HepG2 (cell line): ENCODE measurements around the gene ARG2. TPM values are rescaled to one million over a fixed set of nuclear protein-coding genes. Genes with fewer than 3 reads are reported as not detected.

Experiments used
- ATAC-seq: fragments of 200-7000 bp; cut with Tn5 transposase; 3 replicates; pipeline ENCODE4 v1.9.1; 2020; ENCODE audit warnings: mild to moderate bottlenecking, moderate library complexity
- BruUV-seq: library from RNA; stranded (reverse); fragments of 400-500 nt; replicated peaks from 2 replicates; lab custom pipeline; 2021; lab: Mats Ljungman, UMichigan
- CTCF ChIA-PET: fragments of 300-600 bp; formaldehyde crosslinking; extraction: SDS; loops from one replicate; lab custom pipeline; 2021; ENCODE audit warnings: low total read pairs, inconsistent platforms, low intra/inter-chr PET ratio; lab: Yijun Ruan, JAX
- POLR2A ChIA-PET: fragments of 350-600 bp; sonication (Branson Sonifier 250); formaldehyde crosslinking; loops from one replicate; lab custom pipeline; 2020; ENCODE audit warnings: antibody characterized with exemption, inconsistent platforms; lab: Yijun Ruan, JAX
- DNase-seq: peaks from one replicate; pipeline ENCODE4 v3.0.0-alpha.2; 2015; ENCODE audit warnings: low spot score
- FAIRE-seq: peaks from 3 replicates; lab custom pipeline; 2011; peaks lifted over from hg19 to GRCh38; lab: Jason Lieb, UNC
- H2AFZ ChIP-seq: one replicate; pipeline ENCODE4 v1.6.1; 2011; ENCODE audit warnings: low read length, inconsistent platforms
- H3K27ac ChIP-seq: fragments of 300-600 bp; 3 replicates; pipeline ENCODE4 v1.8.0; 2011; ENCODE audit warnings: mixed run types, mild to moderate bottlenecking, mixed read lengths, low read length, inconsistent platforms; ENCODE audit not compliant: insufficient read depth; ENCODE audit errors: extremely low read length
- H3K27me3 ChIP-seq, 2 experiments: fragments of 200-600 bp in 1 of 2; 2 replicates in 1 of 2; 3 replicates in 1 of 2; pipeline versions ENCODE4 v1.6.0 to v1.8.0; 2011; ENCODE audit warnings: low read length in 2 of 2, mild to moderate bottlenecking in 2 of 2, moderate library complexity in 2 of 2, inconsistent platforms in 1 of 2; ENCODE audit not compliant: insufficient read depth in 2 of 2, control insufficient read depth in 1 of 2
- H3K36me3 ChIP-seq, 2 experiments: fragments of 200-600 bp in 1 of 2; replicated peaks in 1 of 2; 2 replicates in 1 of 2; 3 replicates in 1 of 2; pipeline versions ENCODE4 v1.5.1 to v1.8.0; 2011; ENCODE audit warnings: low read length in 2 of 2, inconsistent platforms in 1 of 2; ENCODE audit not compliant: insufficient read depth in 2 of 2, control insufficient read depth in 1 of 2
- H3K4me1 ChIP-seq: 2 replicates; pipeline ENCODE4 v1.5.1; 2012; ENCODE audit warnings: low read length, inconsistent platforms; ENCODE audit not compliant: insufficient read depth
- H3K4me2 ChIP-seq: 2 replicates; pipeline ENCODE4 v1.6.0; 2011; ENCODE audit warnings: low read depth, low read length, inconsistent platforms
- H3K4me3 ChIP-seq, 3 experiments: fragments of 200-600 bp in 1 of 3; sonication (generic), shearing (Covaris generic) in 1 of 3; replicated peaks in 1 of 3; 2 replicates each; pipeline ENCODE4 v1.5.1; 2011 to 2016; ENCODE audit warnings: low read length in 3 of 3, inconsistent platforms in 2 of 3, low read depth in 2 of 3, mild to moderate bottlenecking in 2 of 3, control low read depth in 1 of 3, mixed read lengths in 1 of 3; ENCODE audit not compliant: insufficient read depth in 1 of 3
- H3K79me2 ChIP-seq: one replicate; pipeline ENCODE4 v1.6.1; 2011; ENCODE audit warnings: low read length, inconsistent platforms; ENCODE audit not compliant: insufficient read depth
- H3K9ac ChIP-seq: 2 replicates; pipeline ENCODE4 v1.6.0; 2011; ENCODE audit warnings: mild to moderate bottlenecking, low read depth, low read length, inconsistent platforms; ENCODE audit not compliant: insufficient read depth
- H3K9me3 ChIP-seq: 2 replicates; pipeline ENCODE4 v1.5.1; 2012; ENCODE audit warnings: mild to moderate bottlenecking, low read length
- H4K20me1 ChIP-seq: 2 replicates; pipeline ENCODE4 v1.6.0; 2011; ENCODE audit warnings: inconsistent platforms, mild to moderate bottlenecking, low read length, moderate library complexity; ENCODE audit not compliant: insufficient read depth
- CEBPG ChIP-seq: IDR thresholded peaks from 2 replicates; pipeline ENCODE4 v1.6.1; 2016
- CTCF ChIP-seq: sonication (generic); formaldehyde crosslinking; IDR thresholded peaks from 2 replicates; pipeline ENCODE4 v1.5.0; 2020; ENCODE audit warnings: mild to moderate bottlenecking, missing genetic modification reagents, moderate library complexity
- IKZF5 ChIP-seq: IDR thresholded peaks from 2 replicates; pipeline ENCODE4 v1.6.1; 2018; ENCODE audit warnings: missing genetic modification reagents, mild to moderate bottlenecking, missing compliant biosample characterization
- RAD21 ChIP-seq: fragments of 450-650 bp; formaldehyde crosslinking; IDR thresholded peaks from 2 replicates; pipeline ENCODE4 v1.5.0; 2020; ENCODE audit warnings: mild to moderate bottlenecking
- SAP130 ChIP-seq: IDR thresholded peaks from 2 replicates; pipeline ENCODE4 v1.6.1; 2016; ENCODE audit warnings: low read depth
- SMC3 ChIP-seq: IDR thresholded peaks from 2 replicates; pipeline ENCODE4 v1.6.1; 2011; ENCODE audit warnings: low read length, improper control_type of control experiment
- SOX13 ChIP-seq, 3 experiments: fragments of 450-650 bp in 1 of 3; sonication (generic) in 1 of 3; formaldehyde crosslinking in 1 of 3; IDR thresholded peaks in 2 of 3; conservative IDR thresholded peaks in 1 of 3; 2 replicates each; pipeline versions ENCODE4 v1.5.0 to v1.6.1; 2016 to 2020; ENCODE audit warnings: antibody characterized with exemption in 1 of 3, mild to moderate bottlenecking in 1 of 3, missing compliant biosample characterization in 1 of 3, missing genetic modification reagents in 1 of 3, moderate library complexity in 1 of 3
- STAG1 ChIP-seq: sonication (generic); formaldehyde crosslinking; IDR thresholded peaks from 2 replicates; pipeline ENCODE4 v1.4.0; 2020; ENCODE audit warnings: missing genetic modification reagents
- TEAD3 ChIP-seq: optimal IDR thresholded peaks from 2 replicates; pipeline ENCODE3; 2016; ENCODE audit warnings: borderline replicate concordance
- TFAP4 ChIP-seq: sonication (generic); IDR thresholded peaks from 2 replicates; pipeline ENCODE4 v1.6.1; 2016; ENCODE audit warnings: low read depth, borderline replicate concordance
- ZBED4 ChIP-seq: sonication (generic); formaldehyde crosslinking; IDR thresholded peaks from 2 replicates; pipeline ENCODE4 v1.4.0; 2020; ENCODE audit warnings: missing genetic modification reagents, borderline replicate concordance
- ZNF121 ChIP-seq: sonication (generic); formaldehyde crosslinking; IDR thresholded peaks from 2 replicates; pipeline ENCODE4 v1.5.0; 2020; ENCODE audit warnings: mild to moderate bottlenecking, missing genetic modification reagents
- ZNF530 ChIP-seq: sonication (generic); formaldehyde crosslinking; IDR thresholded peaks from 2 replicates; pipeline ENCODE4 v1.5.0; 2020; ENCODE audit warnings: low read depth, mild to moderate bottlenecking, missing genetic modification reagents
- ZNF652 ChIP-seq: IDR thresholded peaks from 2 replicates; pipeline ENCODE4 v1.6.1; 2016; ENCODE audit warnings: low read depth, borderline replicate concordance
- WGBS: methylation state at CpG from one replicate; pipeline ENCODE4 v1.1.6; 2017; ENCODE audit warnings: low lambda C conversion rate; 5-methylcytosine and 5-hydroxymethylcytosine counted together
- in situ Hi-C: cut with HindIII; loops from 2 replicates; pipeline ENCODE4 v1.10.0; 2017; ENCODE audit warnings: low pct_unique_long_range_greater_than_20kb; ENCODE audit not compliant: extremely low pct_ligation_motif_present
- intact Hi-C: fragments of 100-400 bp; cut with micrococcal nuclease; formaldehyde crosslinking; loops from one replicate; pipeline ENCODE4 v1.10.0; 2022; ENCODE audit not compliant: unreplicated experiment
- polyA plus RNA-seq, 8 experiments: library from polyadenylated mRNA; depleted of rRNA in 3 of 8; stranded (reverse) in 7 of 8; unstranded in 1 of 8; fragments of >200 nt; fragmentation: Illumina TruSeq in 4 of 8; extraction: Trizol in 4 of 8; gene quantifications; 2 replicates each; pipeline versions ENCODE4 v1.2.1 to v1.2.3, GENCODE V29; 2011 to 2016; ENCODE audit warnings: low read depth in 4 of 8, missing spikeins in 1 of 8, mixed read lengths in 1 of 8; ENCODE audit not compliant: insufficient read depth in 1 of 8
- total RNA-seq, 5 experiments: library from RNA; depleted of rRNA; stranded (reverse); fragments of >200 nt; fragmentation: Illumina TruSeq; extraction: Trizol; gene quantifications; 2 replicates each; pipeline ENCODE4 v1.2.3, GENCODE V29; 2016; ENCODE audit warnings: low read depth in 1 of 5

ARG2 gene
- total and polyA plus RNA-seq, 2 of the 13 experiments (the other 11 are each of a cell fraction or from before 2014, with no cell fraction given) = 37.5 to 73.6 TPM

GRCh38 chr14:67666750-67667449 lies 47.2 kb downstream of the ARG2 start:
- H3K27me3 ChIP-seq = no peaks in the 10 kb centered on the region
- H3K4me1 ChIP-seq = no peaks in the 10 kb centered on the region
- H3K27ac ChIP-seq = no peak overlapping the region
- H3K9me3 ChIP-seq = no peaks in the 10 kb centered on the region
- H3K4me3 ChIP-seq = no peak overlapping the region
- in situ Hi-C loops = loop anchor here (5.0 to 10.0 kb wide), 3 partner anchors 35 to 82 kb away; partner anchors contain the start of genes ARG2 and RDH12
- TF ChIP-seq CEBPG (CRISPR knock-in tag) (0 out of 2 replicates have a peak, but pooled peaks have one; percentile 13), STAG1 (CRISPR knock-in tag) (peak; percentile 90), SAP130 (CRISPR knock-in tag) (peak; percentile 16; the same call in 1 of the 2 replicates), ZNF121 (CRISPR knock-in tag) (peak; percentile 86), TFAP4 (peak; percentile 67; the same call in 1 of the 2 replicates), RAD21 (CRISPR knock-in tag) (peak; percentile 80), ZNF652 (CRISPR knock-in tag) (peak; percentile 59; the same call in 1 of the 2 replicates), SOX13 (IDR thresholded peaks at IDR 0.05) (no peak), SOX13 (CRISPR knock-in tag; conservative IDR thresholded peaks at IDR 0.05 in 1 of 2, IDR thresholded peaks at IDR 0.05 in 1 of 2) (0 out of 4 replicates have a peak, but pooled peaks of 1 of the 2 experiments have one; percentile 20), SMC3 (peak; percentile 92), CTCF (CRISPR knock-in tag) (peak; percentile 83), ZNF530 (CRISPR knock-in tag) (no peak), IKZF5 (CRISPR knock-in tag) (no peak), ZBED4 (CRISPR knock-in tag) (no peak), TEAD3 (CRISPR knock-in tag) (peak; percentile 28)
- DNase-seq (peak; percentile 56), ATAC-seq (peak; percentile 90), FAIRE-seq (peak; percentile 93)
- no peak overlapping the region for H3K4me2 ChIP-seq
- intact Hi-C loops = loop anchor here (1.0 to 10.0 kb wide), 5 partner anchors 37 to 242 kb away; no protein-coding TSS in a partner anchor
- no peak overlapping the region for H2AFZ ChIP-seq
- H4K20me1 ChIP-seq = no peaks in the 10 kb centered on the region
- CTCF ChIA-PET = interaction anchor here (1.1 to 5.4 kb wide), 5 partner anchors 48 to 240 kb away, joined by 3 to 49 read pairs (median 11); partner anchors contain the start of genes ARG2 and PIGH
- POLR2A ChIA-PET = interaction anchor here (0.9 to 1.2 kb wide), 6 partner anchors 12 to 133 kb away, joined by 3 to 7 read pairs (median 3); partner anchors contain the start of genes ARG2, PIGH and PLEKHH1
- H3K79me2 ChIP-seq = peaks cover 36% of the 10 kb centered on the region
- H3K9ac ChIP-seq = no peak overlapping the region
- no peaks in the 10 kb centered on the region; a peak in 2 of 5 replicates for H3K36me3 ChIP-seq
- WGBS = 39% methylated on average over 1 of the region's 1 CpG
- no TSS peak for BruUV-seq
